ENCODE measurements around the gene BABAM2. TPM values are rescaled to one million over a fixed set of nuclear protein-coding genes. Genes with fewer than 3 reads are reported as not detected.

BABAM2 gene
- total and polyA plus RNA-seq, 9 of the 15 experiments (the other 6 are each of a cell fraction or from before 2014, with no cell fraction given): 10.9 to 37.4 (median 25.6) TPM

GRCh38 chr2:27890924-27891672 is 569 bp downstream of the BABAM2 start (continued):
- TF ChIP-seq ZFP36 (IDR thresholded peaks at IDR 0.05; ENCODE audit: low read depth, low read length, partially characterized antibody): no peak
- no peak for TF ChIP-seq ZNF830 (CRISPR knock-in tag; IDR thresholded peaks at IDR 0.05)
- TF ChIP-seq MAX (CRISPR knock-in tag; IDR thresholded peaks at IDR 0.05): peak; percentile 94
- TF ChIP-seq NBN (IDR thresholded peaks at IDR 0.05; ENCODE audit: low read depth): peak; percentile 98
- TF ChIP-seq, protein P1, sequence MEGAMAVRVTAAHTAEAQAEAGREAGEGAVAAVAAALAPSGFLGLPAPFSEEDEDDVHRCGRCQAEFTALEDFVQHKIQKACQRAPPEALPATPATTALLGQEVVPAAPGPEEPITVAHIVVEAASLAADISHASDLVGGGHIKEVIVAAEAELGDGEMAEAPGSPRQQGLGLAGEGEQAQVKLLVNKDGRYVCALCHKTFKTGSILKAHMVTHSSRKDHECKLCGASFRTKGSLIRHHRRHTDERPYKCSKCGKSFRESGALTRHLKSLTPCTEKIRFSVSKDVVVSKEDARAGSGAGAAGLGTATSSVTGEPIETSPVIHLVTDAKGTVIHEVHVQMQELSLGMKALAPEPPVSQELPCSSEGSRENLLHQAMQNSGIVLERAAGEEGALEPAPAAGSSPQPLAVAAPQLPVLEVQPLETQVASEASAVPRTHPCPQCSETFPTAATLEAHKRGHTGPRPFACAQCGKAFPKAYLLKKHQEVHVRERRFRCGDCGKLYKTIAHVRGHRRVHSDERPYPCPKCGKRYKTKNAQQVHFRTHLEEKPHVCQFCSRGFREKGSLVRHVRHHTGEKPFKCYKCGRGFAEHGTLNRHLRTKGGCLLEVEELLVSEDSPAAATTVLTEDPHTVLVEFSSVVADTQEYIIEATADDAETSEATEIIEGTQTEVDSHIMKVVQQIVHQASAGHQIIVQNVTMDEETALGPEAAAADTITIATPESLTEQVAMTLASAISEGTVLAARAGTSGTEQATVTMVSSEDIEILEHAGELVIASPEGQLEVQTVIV (CRISPR knock-in tag; IDR thresholded peaks at IDR 0.05; ENCODE audit: borderline replicate concordance): no peak
- TF ChIP-seq E2F6 (IDR thresholded peaks at IDR 0.05; ENCODE audit: borderline replicate concordance in 1 of 2, extremely low read depth in 1 of 2, insufficient read depth in 1 of 2, insufficient read length in 1 of 2, low read depth in 1 of 2, low read length in 1 of 2, poor library complexity in 1 of 2, severe bottlenecking in 1 of 2): peak; percentile 78 to 89
- TF ChIP-seq HDGF (IDR thresholded peaks at IDR 0.05): no peak
- TF ChIP-seq, protein P2, sequence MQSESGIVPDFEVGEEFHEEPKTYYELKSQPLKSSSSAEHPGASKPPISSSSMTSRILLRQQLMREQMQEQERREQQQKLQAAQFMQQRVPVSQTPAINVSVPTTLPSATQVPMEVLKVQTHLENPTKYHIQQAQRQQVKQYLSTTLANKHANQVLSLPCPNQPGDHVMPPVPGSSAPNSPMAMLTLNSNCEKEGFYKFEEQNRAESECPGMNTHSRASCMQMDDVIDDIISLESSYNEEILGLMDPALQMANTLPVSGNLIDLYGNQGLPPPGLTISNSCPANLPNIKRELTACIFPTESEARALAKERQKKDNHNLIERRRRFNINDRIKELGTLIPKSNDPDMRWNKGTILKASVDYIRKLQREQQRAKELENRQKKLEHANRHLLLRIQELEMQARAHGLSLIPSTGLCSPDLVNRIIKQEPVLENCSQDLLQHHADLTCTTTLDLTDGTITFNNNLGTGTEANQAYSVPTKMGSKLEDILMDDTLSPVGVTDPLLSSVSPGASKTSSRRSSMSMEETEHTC (IDR thresholded peaks at IDR 0.05): no peak
- no peak for TF ChIP-seq NR2C1 (IDR thresholded peaks at IDR 0.05)
- 0 out of 2 replicates have a peak, but pooled peaks have one; percentile 16 for TF ChIP-seq NR2C1 (tag; IDR thresholded peaks at IDR 0.05)
- no peak for TF ChIP-seq ZNF76 (CRISPR knock-in tag; IDR thresholded peaks at IDR 0.05; ENCODE audit: borderline replicate concordance)
- TF ChIP-seq THAP12 (CRISPR knock-in tag; IDR thresholded peaks at IDR 0.05): no peak
- no peak for TF ChIP-seq ZNF12 (CRISPR knock-in tag; IDR thresholded peaks at IDR 0.05)
- TF ChIP-seq ZBTB12 (CRISPR knock-in tag; IDR thresholded peaks at IDR 0.05): peak; percentile 98
- no peak for TF ChIP-seq POLR2B (IDR thresholded peaks at IDR 0.05; ENCODE audit: low read depth, partially characterized antibody)
- no peak; the same call in 1 of the 2 replicates for TF ChIP-seq NKRF (IDR thresholded peaks at IDR 0.05; ENCODE audit: borderline replicate concordance)
